K562 (cell line): ENCODE results near the gene TKT. TPM values are rescaled to one million over a fixed set of nuclear protein-coding genes. Genes with fewer than 3 reads are reported as not detected.

Experiments used
- ATAC-seq: fragments of 200-7000 bp; cut with Tn5 transposase; 3 replicates; pipeline ENCODE4 v1.9.1; 2020; ENCODE audit warnings: moderate library complexity
- BruUV-seq: library from RNA; stranded (reverse); fragments of 400-500 nt; replicated peaks from 2 replicates; lab custom pipeline; 2021; lab: Mats Ljungman, UMichigan
- CTCF ChIA-PET: fragments of 300-600 bp; formaldehyde crosslinking; extraction: SDS; loops from one replicate; lab custom pipeline; 2021; ENCODE audit warnings: low intra/inter-chr PET ratio; lab: Yijun Ruan, JAX
- POLR2A ChIA-PET: fragments of 300-600, 350-650 bp; sonication (Branson Sonifier 250); formaldehyde crosslinking; extraction: SDS; loops from one replicate; lab custom pipeline; 2021; ENCODE audit warnings: antibody characterized with exemption, inconsistent platforms; lab: Yijun Ruan, JAX
- DNase-seq, 4 experiments: peaks; one replicate each; pipeline versions ENCODE4 v3.0.0 to v3.0.0-alpha.2; 2011 to 2018; ENCODE audit warnings: low spot score in 3 of 4, mixed read lengths in 3 of 4; ENCODE audit errors: extremely low read depth in 1 of 4
- FAIRE-seq: peaks from 2 replicates; lab custom pipeline; 2011; peaks lifted over from hg19 to GRCh38; lab: Jason Lieb, UNC
- H2AFZ ChIP-seq: 2 replicates; pipeline ENCODE4 v1.6.0; 2011; ENCODE audit warnings: low read depth, low read length, control low read depth, inconsistent platforms
- H3K27ac ChIP-seq: fragments of 200-600 bp; 3 replicates; pipeline ENCODE4 v1.8.0; 2011; ENCODE audit warnings: low read depth, mild to moderate bottlenecking, control low read depth, inconsistent platforms, low read length, moderate library complexity, mixed read lengths; ENCODE audit errors: extremely low read depth
- H3K27me3 ChIP-seq, 2 experiments: fragments of 300-600 bp in 1 of 2; 2 replicates in 1 of 2; 3 replicates in 1 of 2; pipeline versions ENCODE4 v1.6.0 to v1.8.0; 2011; ENCODE audit warnings: inconsistent platforms in 2 of 2, low read length in 2 of 2, mild to moderate bottlenecking in 1 of 2, mixed read lengths in 1 of 2, moderate library complexity in 1 of 2; ENCODE audit not compliant: control insufficient read depth in 2 of 2, insufficient read depth in 2 of 2
- H3K36me3 ChIP-seq: fragments of 300-600 bp; 3 replicates; pipeline ENCODE4 v1.8.0; 2011; ENCODE audit warnings: mild to moderate bottlenecking, low read length, inconsistent platforms; ENCODE audit not compliant: control insufficient read depth, insufficient read depth
- H3K4me1 ChIP-seq, 2 experiments: fragments of 200-600 bp in 1 of 2; replicated peaks in 1 of 2; 2 replicates in 1 of 2; 3 replicates in 1 of 2; pipeline versions ENCODE4 v1.5.1 to v1.8.0; 2011; ENCODE audit warnings: inconsistent platforms in 2 of 2, low read length in 2 of 2, mild to moderate bottlenecking in 1 of 2, mixed read lengths in 1 of 2, moderate library complexity in 1 of 2; ENCODE audit not compliant: control insufficient read depth in 2 of 2, insufficient read depth in 2 of 2
- H3K4me2 ChIP-seq: 2 replicates; pipeline ENCODE4 v1.6.1; 2011; ENCODE audit warnings: low read length, control low read depth, inconsistent platforms, mixed read lengths; ENCODE audit not compliant: insufficient read depth
- H3K4me3 ChIP-seq: fragments of 200-600 bp; sonication (generic), shearing (Covaris generic); 2 replicates; pipeline ENCODE4 v1.5.1; 2016; ENCODE audit warnings: control low read depth, inconsistent platforms
- H3K79me2 ChIP-seq: fragments of 200-600 bp; 3 replicates; pipeline ENCODE4 v1.8.0; 2011; ENCODE audit warnings: low read length, inconsistent platforms; ENCODE audit not compliant: control insufficient read depth, insufficient read depth
- H3K9ac ChIP-seq, 2 experiments: 2 replicates each; pipeline versions ENCODE4 v1.6.0 to v1.6.1; 2011; ENCODE audit warnings: low read depth in 2 of 2, low read length in 2 of 2, control low read depth in 1 of 2, inconsistent platforms in 1 of 2, mild to moderate bottlenecking in 1 of 2, mixed read lengths in 1 of 2; ENCODE audit not compliant: insufficient read depth in 1 of 2
- H3K9me1 ChIP-seq: one replicate; pipeline ENCODE4 v1.6.0; 2011; ENCODE audit warnings: inconsistent platforms, mild to moderate bottlenecking, low read length, moderate library complexity; ENCODE audit not compliant: control insufficient read depth, insufficient read depth
- H3K9me3 ChIP-seq: replicated peaks from 2 replicates; pipeline ENCODE4 v1.5.1; 2011; ENCODE audit warnings: low read depth, low read length, inconsistent platforms; ENCODE audit not compliant: control insufficient read depth, insufficient read depth
- H4K20me1 ChIP-seq: replicated peaks from 2 replicates; pipeline ENCODE4 v1.6.1; 2011; ENCODE audit warnings: low read length, inconsistent platforms, mixed read lengths; ENCODE audit not compliant: control insufficient read depth, insufficient read depth
- ATF6 ChIP-seq: sonication (generic); formaldehyde crosslinking; IDR thresholded peaks from 2 replicates; pipeline ENCODE4 v1.4.0; 2020; ENCODE audit warnings: mild to moderate bottlenecking, missing genetic modification reagents
- CHD2 ChIP-seq: IDR thresholded peaks from 2 replicates; pipeline ENCODE4 v1.6.1; 2011; ENCODE audit warnings: low read depth, low read length
- COPS2 ChIP-seq: fragments of 450-650 bp; conservative IDR thresholded peaks from 2 replicates; pipeline ENCODE4 v1.6.1; 2016; ENCODE audit warnings: mild to moderate bottlenecking, moderate library complexity
- DLX4 ChIP-seq: fragments of 250-450 bp; sonication (Bioruptor Pico); IDR thresholded peaks from 2 replicates; pipeline ENCODE4 v1.6.1; 2021; ENCODE audit warnings: mild to moderate bottlenecking
- FOXM1 ChIP-seq, 2 experiments: fragments of 450-650 bp in 1 of 2; sonication (generic) in 1 of 2; formaldehyde crosslinking in 1 of 2; IDR thresholded peaks; 2 replicates each; pipeline versions ENCODE4 v1.6.1 to v1.9.0; 2017 to 2022; ENCODE audit warnings: low read depth in 2 of 2, mild to moderate bottlenecking in 2 of 2, missing genetic modification reagents in 1 of 2, moderate library complexity in 1 of 2
- HMGXB4 ChIP-seq: sonication (generic); formaldehyde crosslinking; IDR thresholded peaks from 2 replicates; pipeline ENCODE4 v1.8.1; 2023; ENCODE audit warnings: mild to moderate bottlenecking, missing genetic modification reagents
- KDM5B ChIP-seq: fragments of 200-600 bp; sonication (generic); IDR thresholded peaks from 2 replicates; pipeline ENCODE4 v1.6.1; 2012; ENCODE audit warnings: low read depth, mild to moderate bottlenecking, moderate library complexity, low read length, control low read depth, inconsistent platforms; ENCODE audit not compliant: insufficient replicate concordance
- NONO ChIP-seq, 2 experiments: fragments of 200-400 bp in 1 of 2; fragments of 450-650 bp in 1 of 2; formaldehyde crosslinking in 1 of 2; IDR thresholded peaks; 2 replicates each; pipeline ENCODE4 v1.6.1; 2017; ENCODE audit warnings: low read depth in 2 of 2, mild to moderate bottlenecking in 2 of 2, moderate library complexity in 2 of 2, low read length in 1 of 2
- NR0B1 ChIP-seq: fragments of 450-650 bp; IDR thresholded peaks from one replicate; pipeline ENCODE4 v1.6.1; 2018; ENCODE audit warnings: mild to moderate bottlenecking, moderate library complexity; ENCODE audit not compliant: partially characterized antibody
- SMAD4 ChIP-seq: fragments of 250-450 bp; sonication (Bioruptor Pico); conservative IDR thresholded peaks from 2 replicates; pipeline ENCODE4 v1.8.0; 2021; ENCODE audit warnings: inconsistent platforms, mild to moderate bottlenecking, moderate library complexity
- TAL1 ChIP-seq: fragments of 450-650 bp; IDR thresholded peaks from 2 replicates; pipeline ENCODE4 v1.6.1; 2016; ENCODE audit warnings: mild to moderate bottlenecking
- TRIM24 ChIP-seq, 2 experiments: fragments of 450-650 bp; IDR thresholded peaks; 2 replicates each; pipeline ENCODE4 v1.6.1; 2016
- ZNF507 ChIP-seq: conservative IDR thresholded peaks from 2 replicates; pipeline ENCODE4 v1.6.1; 2017; ENCODE audit warnings: missing genetic modification characterization, missing compliant biosample characterization
- ZNF512 ChIP-seq: IDR thresholded peaks from 2 replicates; pipeline ENCODE4 v1.6.1; 2016; ENCODE audit warnings: missing genetic modification characterization, missing compliant biosample characterization
- ZNF586 ChIP-seq: fragments of 450-650 bp; formaldehyde crosslinking; conservative IDR thresholded peaks from 2 replicates; pipeline ENCODE4 v1.4.0; 2020; ENCODE audit warnings: mild to moderate bottlenecking, moderate library complexity
- WGBS: fragments of 100-300 bp; shearing (Covaris generic); methylation state at CpG from one replicate; pipeline ENCODE4 v1.1.6; 2016; ENCODE audit warnings: low coverage, mixed read lengths; ENCODE audit not compliant: insufficient coverage; ENCODE audit errors: missing lambda C conversion rate; 5-methylcytosine and 5-hydroxymethylcytosine counted together
- in situ Hi-C: fragments of 300-500 bp; cut with MboI; formaldehyde crosslinking; loops from 4 replicates; pipeline ENCODE4 v1.15.0; 2018; ENCODE audit warnings: inconsistent platforms, mixed read lengths
- intact Hi-C: fragments of 100-400 bp; cut with micrococcal nuclease; formaldehyde crosslinking; loops from 2 replicates; pipeline ENCODE4 v1.14.2; 2022
- polyA plus RNA-seq, 8 experiments: library from polyadenylated mRNA; depleted of rRNA in 4 of 8; stranded (reverse) in 5 of 8; unstranded in 3 of 8; fragments of >200 nt; fragmentation: Nextera tagmentation in 2 of 8; fragmentation: Illumina TruSeq in 1 of 8; extraction: Ambion mirVana in 2 of 8; extraction: Trizol in 1 of 8; gene quantifications; 2 replicates each; pipeline versions ENCODE4 v1.2.1 to v1.2.3, GENCODE V29; 2011 to 2014; ENCODE audit warnings: inconsistent platforms in 1 of 8, missing spikeins in 1 of 8
- total RNA-seq, 7 experiments: library from RNA; depleted of rRNA in 6 of 7; stranded (reverse); fragments of >200 nt in 6 of 7; fragmentation: Illumina TruSeq in 2 of 7; extraction: Trizol in 2 of 7; gene quantifications; 2 replicates each; pipeline versions ENCODE4 v1.2.1 to v1.2.3, GENCODE V29; 2011 to 2021; ENCODE audit warnings: low replicate concordance in 1 of 7

Gene TKT
- total and polyA plus RNA-seq, 9 of the 15 experiments (the other 6 are each of a cell fraction or from before 2014, with no cell fraction given), result 58.1 to 401 (median 187) TPM

GRCh38 chr3:53282581-53282980 lies 26.8 kb upstream of the TKT start (continued):
- TF ChIP-seq ATF6 (no peak), DLX4 (no peak), TRIM24 (IDR thresholded peaks at IDR 0.05) (no peak), NONO (IDR thresholded peaks at IDR 0.05; ENCODE audit: low read depth in 2 of 2, low read length in 1 of 2) (no peak), KDM5B (no peak), ZNF507 (tag) (no peak)

GRCh38 chr3:53278667-53279066 lies 22.8 kb upstream of the TKT start:
- Histone ChIP-seq H3K36me3 (peaks cover 5% of the 10 kb centered on the region; the same call in 1 of the 3 replicates), H3K9me3 (no peaks in the 10 kb centered on the region), H3K4me1 (no peaks in the 10 kb centered on the region), H3K27me3 (no peaks in the 10 kb centered on the region), H3K4me2 (no peak overlapping the region), H3K79me2 (no peaks in the 10 kb centered on the region), H4K20me1 (no peaks in the 10 kb centered on the region), H2AFZ (no peak overlapping the region), H3K9ac (no peak overlapping the region), H3K9me1 (peaks cover 3% of the 10 kb centered on the region), H3K27ac (no peak overlapping the region), H3K4me3 (no peak overlapping the region)
- WGBS, result 56% methylated on average over 4 of the region's 4 CpGs
- no peak for DNase-seq
- POLR2A ChIA-PET, result no interaction called here
- CTCF ChIA-PET, result no interaction called here
- ATAC-seq, result no peak
- in situ Hi-C loops, result no loop called here
- FAIRE-seq, result no peak
- intact Hi-C loops, result loop anchor here (10.0 kb wide), 1 partner anchor 54 kb away; no protein-coding TSS in a partner anchor
- BruUV-seq, result no TSS peak
- TF ChIP-seq CHD2 (no peak), SMAD4 (CRISPR knock-in tag) (no peak), COPS2 (no peak), ZNF512 (tag) (no peak), FOXM1 (IDR thresholded peaks at IDR 0.05; ENCODE audit: low read depth) (no peak), FOXM1 (CRISPR knock-in tag; IDR thresholded peaks at IDR 0.05; ENCODE audit: low read depth) (no peak), TAL1 (no peak), ZNF586 (CRISPR knock-in tag) (no peak), NR0B1 (no peak), HMGXB4 (no peak)
